NCI-H2196 treated with DMSO at 0.1 percent for 48 hours (cell line): ENCODE results near the gene WDPCP.
"Not testable (repeated sequence)": the region's sequence is repeated elsewhere in the genome, so short reads cannot be mapped to it uniquely, and the experiment has no call there.

Source experiments
- DNase-seq: peaks from one replicate; lab custom pipeline; 2025; ENCODE audit not compliant: unreplicated experiment; lab: John Stamatoyannopoulos, UW

Gene WDPCP

DNA sequence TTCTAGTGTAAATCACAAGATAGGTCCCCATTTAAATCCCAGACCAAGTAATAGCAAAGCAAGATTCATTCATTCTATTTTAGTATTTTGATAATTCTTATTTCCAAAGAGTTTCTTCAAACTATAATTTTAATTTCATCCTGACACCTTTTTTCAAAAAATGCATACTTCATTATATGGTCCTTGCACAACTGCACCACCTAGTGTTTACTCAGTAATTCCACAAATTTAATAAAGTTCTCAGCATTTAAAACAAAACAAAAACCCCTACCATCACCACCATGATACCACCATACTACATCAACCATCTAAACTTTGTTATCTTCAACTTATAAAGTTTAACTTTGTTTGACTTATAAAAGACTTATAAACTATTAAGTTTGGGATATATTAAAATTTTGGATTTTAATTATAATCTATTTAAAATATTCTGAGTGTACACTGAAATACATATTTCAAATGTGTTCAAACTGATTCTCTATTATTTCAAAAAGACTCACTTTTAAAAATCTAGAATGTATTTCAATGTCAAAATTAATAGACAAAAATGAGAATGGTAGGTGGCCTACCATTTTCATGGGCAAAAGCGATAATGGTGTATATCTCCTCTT, 44.2 kb downstream of the WDPCP start:
- no peak for DNase-seq

DNA sequence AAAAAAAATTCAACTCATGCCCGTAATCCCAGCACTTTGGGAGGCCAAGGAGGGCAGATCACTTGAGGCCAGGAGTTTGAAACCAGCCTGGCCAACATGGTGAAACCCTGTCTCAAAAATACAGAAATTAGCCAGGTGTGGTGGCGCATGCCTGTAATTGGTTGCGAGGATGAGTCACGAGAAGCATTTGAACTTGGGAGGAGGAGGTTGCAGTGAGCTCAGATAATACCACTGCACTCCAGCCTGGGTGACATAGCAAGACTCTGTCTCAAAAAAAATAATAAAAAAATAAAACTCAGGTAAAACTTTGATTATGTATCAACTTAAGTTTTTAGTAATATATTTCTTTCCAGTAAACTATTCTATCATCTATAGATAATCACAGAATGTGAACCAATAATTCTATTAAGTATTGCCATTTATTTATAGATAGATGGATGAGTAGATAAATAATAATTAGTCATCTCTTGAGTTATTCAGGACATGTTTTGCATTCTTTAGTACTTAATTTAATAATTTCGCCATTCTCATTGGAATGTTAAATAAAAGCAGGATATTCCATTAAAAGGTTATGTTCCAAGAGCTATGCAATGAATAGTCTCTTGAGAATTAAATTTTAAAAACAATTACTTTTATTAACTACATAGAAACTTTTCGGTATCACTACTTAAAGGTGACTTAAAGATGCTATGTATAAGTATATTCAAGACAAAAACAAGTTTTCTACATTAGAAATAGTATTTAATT, 48.7 kb downstream of the WDPCP start:
- no peak for DNase-seq

DNA sequence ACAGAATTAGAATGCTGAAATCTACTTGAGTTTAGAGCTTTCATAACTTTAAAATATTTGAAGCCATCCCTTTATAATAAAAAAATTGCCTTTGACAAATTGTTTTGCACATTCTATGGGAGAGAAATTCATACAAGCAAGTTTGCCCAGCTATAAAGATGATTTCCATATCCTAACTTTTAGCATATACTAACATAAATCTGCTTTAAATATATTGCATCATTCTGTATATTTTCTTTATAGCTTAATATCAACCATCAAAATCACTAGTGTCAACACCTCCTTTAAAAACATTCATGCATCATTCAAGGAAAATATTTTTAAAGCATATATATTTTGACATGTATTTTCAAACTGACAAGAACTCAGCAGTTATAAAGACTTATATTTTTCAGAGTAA, 49.9 kb downstream of the WDPCP start:
- DNase-seq, result no peak

DNA sequence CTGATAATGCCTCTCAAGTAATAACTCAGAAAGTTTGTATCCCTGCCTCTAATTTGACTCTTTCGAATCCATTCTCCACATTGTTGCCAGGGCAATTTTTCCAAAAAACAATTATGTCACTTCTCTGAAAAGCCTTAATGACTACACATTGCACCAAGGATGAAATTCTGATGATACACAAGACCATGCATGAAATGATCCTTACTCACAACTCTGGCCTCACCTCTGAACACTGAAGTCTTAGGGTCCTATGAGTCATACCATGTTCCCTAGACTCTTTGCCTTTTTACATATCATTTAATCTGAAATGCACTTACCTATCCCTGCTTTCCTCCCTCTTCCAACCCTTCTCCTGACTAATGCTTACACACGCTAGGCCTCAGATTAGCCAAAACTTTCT, 51.0 kb downstream of the WDPCP start:
- DNase-seq, result no peak

DNA sequence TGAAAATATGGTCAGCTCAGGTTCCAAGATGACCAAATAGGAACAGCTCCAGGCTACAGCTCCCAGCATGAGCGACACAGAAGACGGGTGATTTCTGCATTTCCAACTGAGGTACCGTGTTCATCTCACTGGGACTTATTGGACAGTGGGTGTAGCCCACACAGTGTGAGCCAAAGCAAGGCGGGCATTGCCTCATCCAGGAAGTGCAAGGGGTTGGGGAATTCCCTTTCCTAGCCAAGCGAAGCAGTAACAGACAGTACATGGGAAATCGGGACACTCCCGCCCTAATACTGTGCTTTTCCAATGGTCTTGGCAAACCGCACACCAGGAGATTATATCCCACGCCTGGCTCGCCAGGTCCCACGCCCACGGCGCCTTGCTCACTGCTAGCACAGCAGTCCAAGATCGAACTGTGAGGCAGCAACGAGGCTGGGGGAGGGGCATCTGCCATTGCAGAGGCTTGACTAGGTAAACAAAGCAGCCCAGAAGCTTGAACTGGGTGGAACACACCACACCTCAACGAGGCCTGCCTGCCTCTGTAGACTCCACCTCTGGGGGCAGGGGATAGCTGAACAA, 57.5 kb downstream of the WDPCP start:
- no peak for DNase-seq

DNA sequence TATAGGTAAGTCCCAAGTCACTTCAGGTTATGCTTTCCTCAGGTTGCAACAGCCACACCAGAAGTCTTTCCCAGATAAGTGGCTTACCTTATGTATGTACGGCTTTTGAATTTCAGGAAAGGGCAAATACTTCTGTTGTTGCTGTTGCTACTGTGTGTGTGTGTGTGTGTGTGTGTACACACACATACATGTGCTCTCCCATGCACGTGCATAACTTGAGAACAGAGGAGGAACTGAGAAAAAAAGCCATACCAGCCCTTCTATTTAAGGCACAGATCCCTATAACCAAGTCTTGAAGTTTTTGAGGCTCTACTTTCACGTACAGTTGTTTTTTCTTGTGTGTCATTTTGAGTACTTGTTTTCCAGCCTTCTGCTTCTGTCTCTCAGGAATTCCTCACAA, 62.4 kb downstream of the WDPCP start:
- no peak for DNase-seq

DNA sequence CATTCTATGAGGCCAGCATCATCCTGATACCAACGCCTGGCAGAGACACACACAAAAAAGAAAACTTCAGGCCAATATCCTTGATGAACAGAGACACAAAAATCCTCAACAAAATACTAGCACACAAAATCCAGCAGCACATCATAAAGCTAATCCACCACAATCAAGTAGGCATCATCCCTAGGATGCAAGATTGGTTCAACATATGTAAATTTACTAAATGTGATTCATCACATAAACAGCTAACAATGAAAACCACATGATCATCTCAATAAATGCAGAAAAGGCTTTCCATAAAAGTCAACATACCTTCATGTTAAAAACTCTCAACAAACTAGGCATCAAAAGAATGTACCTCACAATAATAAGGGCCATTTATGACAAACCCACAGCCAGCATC, 65.3 kb downstream of the WDPCP start:
- no peak for DNase-seq

DNA sequence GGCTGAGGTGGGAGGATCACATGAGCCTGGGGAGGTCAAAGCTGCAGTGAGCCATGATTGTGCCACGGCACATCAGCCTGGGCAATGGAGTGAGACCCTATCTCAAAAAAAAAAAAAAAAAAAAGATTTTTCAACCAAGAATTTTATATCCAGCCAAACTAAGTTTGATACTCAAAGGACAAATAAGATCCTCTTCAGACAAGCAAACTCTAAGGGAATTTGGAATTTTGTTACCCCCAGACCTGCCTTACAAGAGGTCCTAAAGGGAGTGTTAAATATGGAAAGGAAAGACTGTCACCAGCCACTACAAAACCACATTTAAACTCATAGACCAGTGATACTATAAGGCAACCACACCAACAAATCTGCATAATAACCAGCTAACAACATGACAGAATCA, 67.5 kb downstream of the WDPCP start:
- DNase-seq, result no peak

DNA sequence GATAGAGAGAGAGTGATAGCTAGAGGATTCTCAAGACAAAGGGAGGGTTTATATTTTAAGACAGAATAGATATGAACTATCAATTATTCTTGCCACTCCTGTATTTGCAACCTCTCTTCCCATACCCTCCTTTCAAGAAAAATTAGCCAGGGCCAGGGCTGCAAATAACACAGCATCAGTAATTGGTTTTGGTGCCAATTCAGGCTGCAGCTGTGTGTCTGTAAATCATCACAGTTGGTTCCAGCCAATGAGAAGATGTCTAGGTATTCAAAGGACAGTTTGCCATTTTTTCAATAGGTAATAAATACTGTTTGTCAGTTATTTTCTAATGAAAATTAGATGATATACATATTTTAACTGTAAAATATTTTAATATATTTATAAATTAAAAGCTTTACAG, 73.5 kb downstream of the WDPCP start:
- no peak for DNase-seq

DNA sequence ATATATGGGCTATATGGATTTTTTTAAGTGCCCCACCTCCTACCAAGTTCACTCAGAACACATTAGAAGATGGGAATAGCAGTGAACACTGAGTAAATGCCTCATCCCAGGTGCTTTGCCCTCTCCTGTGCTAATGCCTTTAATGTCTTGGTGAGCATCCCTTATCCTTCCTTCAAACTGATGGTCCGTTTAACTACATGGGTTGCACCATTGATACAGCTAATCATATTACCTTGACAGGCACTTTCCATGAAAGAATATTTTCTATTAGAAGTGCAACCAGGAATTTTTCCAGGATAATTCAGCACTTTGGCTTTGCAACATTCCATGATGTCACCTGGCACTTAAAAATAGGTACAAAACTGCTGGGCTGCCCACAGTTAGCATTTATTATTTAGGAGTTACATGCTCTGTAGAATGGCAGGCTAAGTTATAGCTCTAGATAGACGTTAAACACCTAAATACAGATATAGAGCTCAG, 74.0 kb downstream of the WDPCP start:
- no peak for DNase-seq

DNA sequence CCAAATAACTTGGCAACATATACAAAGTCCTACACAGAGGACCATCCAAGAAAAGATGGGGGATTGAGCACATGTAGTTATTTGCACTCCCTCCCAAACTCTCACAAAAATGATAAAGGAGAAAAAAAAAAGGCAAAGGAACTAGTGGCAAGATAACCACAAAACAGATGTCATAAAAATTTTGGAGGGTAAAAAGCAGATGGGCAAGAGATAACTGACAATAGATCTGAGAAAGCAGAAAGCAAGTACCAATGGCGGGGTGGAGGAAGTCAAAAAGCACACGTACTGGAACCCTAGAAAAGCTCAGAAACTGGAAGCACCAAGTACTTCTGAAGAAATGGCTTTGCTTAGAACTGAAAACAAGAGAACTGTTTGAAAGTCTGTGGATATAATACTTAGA, 82.0 kb downstream of the WDPCP start:
- no peak for DNase-seq

DNA sequence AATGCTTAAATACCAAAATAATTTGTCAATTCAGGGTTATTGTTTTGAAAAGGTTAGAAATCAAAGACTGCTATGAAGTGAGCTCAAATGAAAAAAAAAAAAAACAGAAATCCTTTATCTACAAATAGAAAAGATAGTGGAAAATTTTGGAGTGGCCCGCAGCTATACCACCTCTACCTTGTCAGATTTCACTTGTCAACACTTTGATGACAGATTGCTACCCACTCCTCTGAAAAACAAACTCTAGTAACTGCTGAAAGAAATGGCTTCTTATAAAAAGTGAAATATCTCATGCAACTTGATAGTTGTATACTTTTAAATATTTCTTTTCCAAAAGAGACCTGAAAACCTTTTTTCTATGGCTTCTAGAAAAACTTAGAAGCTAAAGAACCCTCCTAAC, 84.5 kb downstream of the WDPCP start:
- no peak for DNase-seq

DNA sequence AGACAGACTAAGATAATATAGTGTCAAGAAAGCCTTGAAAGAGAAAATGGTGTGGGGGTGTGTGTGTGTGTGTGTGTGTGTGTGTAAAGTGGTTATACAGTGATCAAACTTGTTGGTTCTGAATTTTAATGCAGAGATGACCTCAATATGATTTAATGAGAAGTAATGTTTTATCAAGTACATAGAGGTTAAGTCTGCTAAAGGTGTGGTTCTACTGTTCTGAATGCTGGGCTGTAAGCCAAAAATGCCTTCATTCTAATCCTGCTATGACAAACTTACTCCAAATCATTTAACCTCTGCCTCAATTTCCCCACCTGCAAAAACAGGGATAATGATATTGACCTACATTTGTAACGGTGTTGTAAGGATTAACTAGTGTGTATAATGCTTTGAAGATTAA, 87.9 kb downstream of the WDPCP start:
- no peak for DNase-seq

DNA sequence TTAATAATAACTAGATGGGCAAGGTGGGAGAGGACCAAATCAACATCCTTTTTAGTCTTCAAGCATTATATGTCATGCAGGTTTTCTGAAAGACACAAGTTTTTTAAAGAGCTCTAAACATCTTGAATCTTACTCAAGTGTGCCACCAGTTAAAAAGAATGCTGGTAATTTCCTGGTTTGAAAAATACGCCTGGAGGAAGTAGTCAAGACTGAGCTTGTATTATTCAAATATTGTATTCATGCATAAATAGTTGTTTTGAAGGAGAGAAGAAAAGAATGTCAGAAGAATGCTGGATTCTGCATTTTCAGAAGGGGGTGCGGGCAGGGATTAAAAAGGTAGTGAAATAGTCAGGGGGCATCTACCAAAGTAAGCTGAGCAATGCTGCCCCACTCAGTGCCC, 90.7 kb downstream of the WDPCP start:
- no peak for DNase-seq

DNA sequence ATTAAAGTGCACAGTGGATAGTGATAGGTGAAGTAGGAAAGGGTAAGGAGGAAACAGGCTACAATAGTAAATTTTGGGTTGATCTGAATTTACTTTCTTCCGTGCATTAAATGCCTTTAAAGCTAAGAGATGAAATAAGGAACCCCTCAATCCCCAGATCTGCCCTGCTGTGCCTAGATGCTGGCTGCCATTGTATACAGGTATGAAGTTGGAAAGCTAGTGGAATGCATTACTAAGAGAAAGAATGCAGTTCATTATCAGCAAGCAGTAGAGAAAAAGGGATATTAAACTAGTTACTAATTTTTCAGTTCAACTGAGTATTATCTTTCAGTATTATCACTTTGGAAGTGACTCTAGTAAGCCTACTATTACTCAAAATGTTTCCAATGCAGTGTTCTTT, 93.3 kb downstream of the WDPCP start:
- no peak for DNase-seq

DNA sequence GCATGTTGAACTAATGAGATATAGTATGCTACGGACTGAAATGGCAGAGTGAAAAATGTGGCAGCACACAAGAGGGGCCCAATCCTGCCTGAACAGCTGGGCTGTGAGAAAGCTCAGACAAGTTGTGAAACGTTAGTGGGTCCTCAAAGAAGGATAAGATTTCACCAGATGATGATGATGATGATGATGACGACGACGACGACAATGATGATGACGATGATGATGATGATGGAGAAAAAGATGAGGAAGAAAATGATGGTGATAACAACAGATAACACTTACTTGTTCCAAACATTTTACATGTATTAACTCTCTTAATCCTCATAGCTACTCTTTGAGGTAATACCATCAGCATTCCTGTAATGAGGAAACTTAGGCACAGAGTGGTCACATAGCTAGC, 94.2 kb downstream of the WDPCP start:
- DNase-seq, result no peak

DNA sequence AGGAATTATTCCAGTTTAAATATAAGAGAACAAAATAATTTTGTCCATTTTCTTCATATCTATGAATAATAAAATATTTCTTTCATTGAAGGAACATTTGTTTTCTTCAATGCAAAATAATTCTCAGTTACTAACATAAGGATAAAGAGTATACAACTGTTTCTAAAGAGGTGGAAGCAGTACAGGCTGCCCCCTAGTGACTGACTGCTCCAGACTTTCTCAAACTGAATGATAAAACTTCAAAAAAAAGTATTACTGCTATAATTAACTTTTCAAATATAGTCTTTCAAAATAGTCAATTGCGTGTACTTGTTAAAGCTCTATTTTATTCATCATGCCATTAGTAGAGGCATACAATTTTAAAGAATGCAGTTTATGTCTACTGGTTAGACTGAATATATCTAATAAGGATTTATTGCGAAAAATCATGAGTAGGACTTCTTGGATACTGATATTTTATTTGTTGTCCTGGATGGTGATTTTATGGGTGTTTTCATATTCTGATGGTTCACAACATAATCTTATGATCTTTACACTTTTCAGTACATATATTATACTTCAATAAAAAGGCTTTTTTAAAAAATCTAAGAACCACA, 100.1 kb downstream of the WDPCP start:
- DNase-seq, result no peak

DNA sequence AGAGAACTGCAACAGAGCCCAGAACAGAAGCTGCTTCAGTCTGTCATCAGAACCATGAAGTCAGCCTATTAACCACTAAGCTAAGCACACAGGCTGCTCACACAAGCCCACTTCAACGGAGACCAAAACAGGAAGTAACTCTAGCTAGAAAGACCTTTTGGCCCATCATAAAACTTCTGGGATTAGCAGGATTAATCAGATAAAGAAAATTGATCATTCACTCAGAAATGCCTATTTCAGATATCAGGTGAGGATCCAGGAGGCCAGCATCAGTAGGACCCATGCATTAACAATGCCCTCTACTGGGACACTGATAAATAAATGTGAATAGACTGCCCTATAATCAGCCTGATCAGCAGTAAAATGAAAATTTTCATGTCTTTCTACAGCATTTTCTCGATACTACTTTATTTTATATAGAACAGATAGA, 101.4 kb downstream of the WDPCP start:
- DNase-seq, result no peak

DNA sequence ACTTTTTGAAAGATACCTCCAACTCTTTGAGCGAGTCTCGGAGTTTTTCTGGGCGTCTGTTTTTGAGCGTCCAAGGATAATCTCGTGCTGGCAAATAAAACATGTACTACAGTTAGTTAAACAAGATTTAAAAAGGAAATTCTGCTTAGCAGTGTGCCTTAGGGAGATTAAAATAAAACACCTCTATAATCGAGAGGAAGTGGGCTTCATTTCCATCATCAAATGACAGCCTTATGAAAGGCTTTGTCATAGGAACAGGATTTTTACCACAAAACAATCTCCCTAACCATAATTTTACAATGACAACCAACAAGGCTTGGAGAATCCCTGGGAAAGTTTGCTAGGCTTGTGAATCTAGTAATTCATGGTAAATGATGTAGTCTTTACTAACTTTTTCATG, 103.4 kb downstream of the WDPCP start:
- DNase-seq, result no peak

DNA sequence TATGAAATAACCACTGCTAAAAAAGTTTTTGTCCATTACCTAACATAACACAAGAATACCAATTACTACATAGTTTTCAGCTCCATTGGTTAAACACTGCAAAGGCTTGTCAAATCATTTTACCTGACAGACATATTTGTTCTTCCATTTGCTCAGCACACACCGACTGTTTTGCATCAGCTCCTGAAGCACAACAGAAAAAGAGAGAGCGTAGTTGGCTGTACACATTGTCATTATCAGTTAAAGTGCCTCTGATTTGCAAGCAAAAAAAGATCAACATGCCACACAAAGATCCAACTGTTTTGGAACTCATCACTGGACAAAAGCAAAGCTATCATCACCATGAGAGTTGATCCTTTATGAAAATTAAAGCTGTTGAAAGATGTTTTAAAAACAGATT, 103.8 kb downstream of the WDPCP start:
- DNase-seq, result no peak

DNA sequence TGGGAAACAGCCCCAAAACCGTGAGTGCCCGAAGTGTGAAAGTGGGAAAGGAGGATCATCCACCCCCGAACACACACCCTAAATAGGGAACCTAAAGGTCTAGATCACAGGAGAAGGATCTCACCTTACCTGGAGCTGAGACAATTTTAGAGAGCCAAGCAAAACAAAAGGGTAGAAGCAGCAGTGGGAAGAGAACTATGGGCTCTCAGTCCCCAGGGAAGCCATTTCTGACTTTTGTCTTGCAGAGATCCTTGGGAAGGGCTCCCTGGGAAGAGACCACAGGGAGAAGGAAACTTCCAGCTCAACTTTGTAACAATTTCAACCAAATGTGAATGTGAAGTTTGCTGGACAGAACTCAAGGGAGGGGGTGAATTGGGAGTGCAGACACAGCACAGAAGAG, 110.6 kb downstream of the WDPCP start:
- no peak for DNase-seq

DNA sequence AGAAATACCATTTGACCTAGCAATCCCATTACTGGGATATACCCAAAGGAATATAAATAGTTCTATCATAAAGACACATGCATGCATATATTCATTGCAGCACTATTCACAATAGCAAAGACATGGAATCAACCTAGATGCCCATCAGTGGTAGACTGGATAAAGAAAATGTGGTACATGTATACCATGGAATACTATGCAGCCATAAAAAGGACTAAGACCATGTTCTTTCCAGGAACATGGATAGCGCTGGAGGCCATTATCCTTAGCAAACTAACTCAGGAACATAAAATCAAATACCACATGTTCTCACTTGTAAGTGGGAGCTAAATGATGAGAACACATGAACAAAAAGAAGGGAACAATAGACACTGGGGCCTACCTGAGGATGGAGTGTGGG, 119.0 kb downstream of the WDPCP start:
- DNase-seq, result not testable (repeated sequence)
